Measurements from ENCODE around the gene SCML1.

The SCML1 gene

GRCh38 chrX:17706676-17707075 lies 30.6 kb upstream of the SCML1 start:
- no peaks in the 10 kb centered on the region for H4K20me1 ChIP-seq (ENCODE audit: insufficient read depth, low read length)
- TF ChIP-seq EZH2phosphoT487 (IDR thresholded peaks at IDR 0.05; ENCODE audit: low read depth), result no peak
- TF ChIP-seq CTCF (IDR thresholded peaks at IDR 0.05; ENCODE audit: low read depth, low read length), result no peak
- H3K4me1 ChIP-seq (ENCODE audit: low read length), result no peaks in the 10 kb centered on the region
- H3K4me2 ChIP-seq (ENCODE audit: low read length), result no peak overlapping the region
- no peaks in the 10 kb centered on the region; the same call in 1 of the 2 replicates for H3K27me3 ChIP-seq (ENCODE audit: low read depth, low read length)
- no peaks in the 10 kb centered on the region for H3K9me3 ChIP-seq (ENCODE audit: insufficient read depth, low read length)
- H3K4me3 ChIP-seq (ENCODE audit: low read length), result no peak overlapping the region
- H3K27ac ChIP-seq (ENCODE audit: low read length), result no peak overlapping the region
- no peak overlapping the region for H2AFZ ChIP-seq (ENCODE audit: low read depth, low read length)
- no peak overlapping the region for H3K9ac ChIP-seq (ENCODE audit: low read length)
- H3K79me2 ChIP-seq (ENCODE audit: low read length), result no peaks in the 10 kb centered on the region
- no peaks in the 10 kb centered on the region for H3K36me3 ChIP-seq (replicated peaks; ENCODE audit: low read depth, low read length)

GRCh38 chrX:17707731-17708130 lies 29.6 kb upstream of the SCML1 start:
- no peaks in the 10 kb centered on the region; the same call in 1 of the 2 replicates for H3K27me3 ChIP-seq (ENCODE audit: low read depth, low read length)
- no peaks in the 10 kb centered on the region for H3K4me1 ChIP-seq (ENCODE audit: low read length)
- H3K36me3 ChIP-seq (replicated peaks; ENCODE audit: low read depth, low read length), result no peaks in the 10 kb centered on the region
- H3K4me3 ChIP-seq (ENCODE audit: low read length), result no peak overlapping the region
- no peaks in the 10 kb centered on the region for H3K9me3 ChIP-seq (ENCODE audit: insufficient read depth, low read length)
- no peaks in the 10 kb centered on the region for H4K20me1 ChIP-seq (ENCODE audit: insufficient read depth, low read length)
- no peaks in the 10 kb centered on the region for H3K79me2 ChIP-seq (ENCODE audit: low read length)
- TF ChIP-seq EZH2phosphoT487 (IDR thresholded peaks at IDR 0.05; ENCODE audit: low read depth) (no peak), CTCF (IDR thresholded peaks at IDR 0.05; ENCODE audit: low read depth, low read length) (no peak)
- no peak overlapping the region for H3K27ac ChIP-seq (ENCODE audit: low read length)
- no peak overlapping the region for H3K4me2 ChIP-seq (ENCODE audit: low read length)
- no peak overlapping the region for H2AFZ ChIP-seq (ENCODE audit: low read depth, low read length)
- no peak overlapping the region for H3K9ac ChIP-seq (ENCODE audit: low read length)

- Histone ChIP-seq H3K9me3 (ENCODE audit: insufficient read depth, low read length) (no peaks in the 10 kb centered on the region), H3K36me3 (replicated peaks; ENCODE audit: low read depth, low read length) (no peaks in the 10 kb centered on the region), H3K27ac (ENCODE audit: low read length) (no peak overlapping the region), H2AFZ (ENCODE audit: low read depth, low read length) (no peak overlapping the region), H3K9ac (ENCODE audit: low read length) (no peak overlapping the region), H3K27me3 (ENCODE audit: low read depth, low read length) (no peaks in the 10 kb centered on the region; the same call in 1 of the 2 replicates), H4K20me1 (ENCODE audit: insufficient read depth, low read length) (no peaks in the 10 kb centered on the region), H3K4me3 (ENCODE audit: low read length) (no peak overlapping the region), H3K4me1 (ENCODE audit: low read length) (no peaks in the 10 kb centered on the region), H3K79me2 (ENCODE audit: low read length) (no peaks in the 10 kb centered on the region), H3K4me2 (ENCODE audit: low read length) (no peak overlapping the region)
- no peak for TF ChIP-seq EZH2phosphoT487 (IDR thresholded peaks at IDR 0.05; ENCODE audit: low read depth)
- TF ChIP-seq CTCF (IDR thresholded peaks at IDR 0.05; ENCODE audit: low read depth, low read length), result no peak
Observed at GRCh38 chrX:17710871-17711301, 26.4 kb upstream of the SCML1 start.

GRCh38 chrX:17713288-17713687 lies 24.0 kb upstream of the SCML1 start:
- no peaks in the 10 kb centered on the region for H3K27me3 ChIP-seq (ENCODE audit: low read depth, low read length)
- H3K4me3 ChIP-seq (ENCODE audit: low read length), result no peak overlapping the region
- no peaks in the 10 kb centered on the region for H3K9me3 ChIP-seq (ENCODE audit: insufficient read depth, low read length)
- no peak overlapping the region for H3K4me2 ChIP-seq (ENCODE audit: low read length)
- no peak overlapping the region for H2AFZ ChIP-seq (ENCODE audit: low read depth, low read length)
- no peaks in the 10 kb centered on the region for H3K4me1 ChIP-seq (ENCODE audit: low read length)
- H3K36me3 ChIP-seq (replicated peaks; ENCODE audit: low read depth, low read length), result no peaks in the 10 kb centered on the region
- H3K79me2 ChIP-seq (ENCODE audit: low read length), result no peaks in the 10 kb centered on the region
- H4K20me1 ChIP-seq (ENCODE audit: insufficient read depth, low read length), result no peaks in the 10 kb centered on the region
- no peak overlapping the region for H3K27ac ChIP-seq (ENCODE audit: low read length)
- TF ChIP-seq CTCF (IDR thresholded peaks at IDR 0.05; ENCODE audit: low read depth, low read length), result no peak
- no peak for TF ChIP-seq EZH2phosphoT487 (IDR thresholded peaks at IDR 0.05; ENCODE audit: low read depth)
- no peak overlapping the region for H3K9ac ChIP-seq (ENCODE audit: low read length)
